Activated CD4-positive, alpha-beta T cell treated with anti-CD3 and anti-CD28 coated beads for 4 hours (primary cell): ENCODE data around the gene GIPC3.
A peak's percentile ranks its signal among the peaks of the same experiment; 100 is the strongest.
"Not testable (repeated sequence)": the region's sequence is repeated elsewhere in the genome, so short reads cannot be mapped to it uniquely, and the experiment has no call there.

ENCODE experiments used
- DNase-seq, 2 donors: peaks; one replicate each; pipeline ENCODE4 v3.0.0-alpha.2; 2020

Gene GIPC3

GRCh38 chr19:3618811-3619630, 33.7 kb downstream of the GIPC3 start:
- no peak for DNase-seq

GRCh38 chr19:3619631-3620012, 34.3 kb downstream of the GIPC3 start:
- no peak for DNase-seq

GRCh38 chr19:3620145-3620816, 35.0 kb downstream of the GIPC3 start:
- no peak for DNase-seq

- DNase-seq: no peak
Observed at GRCh38 chr19:3620817-3621547, 35.7 kb downstream of the GIPC3 start.

- DNase-seq: no peak
Observed at GRCh38 chr19:3621689-3622088, 36.4 kb downstream of the GIPC3 start.

- no peak for DNase-seq
Observed at GRCh38 chr19:3622224-3622623, 36.9 kb downstream of the GIPC3 start.

- DNase-seq: no peak
Observed at GRCh38 chr19:3623716-3624115, 38.4 kb downstream of the GIPC3 start.

GRCh38 chr19:3625996-3626472, 40.8 kb downstream of the GIPC3 start:
- no peak for DNase-seq

GRCh38 chr19:3626473-3627350, 41.4 kb downstream of the GIPC3 start, which contains the start of gene CACTIN:
Gene CACTIN, minus strand, starts transcription at chr19:3626790. Its CDS starts 28 bp downstream, at chr19:3626762.
- DNase-seq: peak; percentile 99 to 100

- DNase-seq: no peak
Observed at GRCh38 chr19:3627351-3627723, 42.1 kb downstream of the GIPC3 start.

- not testable (repeated sequence) for DNase-seq
Observed at GRCh38 chr19:3628766-3629165, 43.5 kb downstream of the GIPC3 start.

GRCh38 chr19:3631053-3631861, 46.0 kb downstream of the GIPC3 start:
- no peak for DNase-seq

- no peak for DNase-seq
Observed at GRCh38 chr19:3632098-3632497, 46.8 kb downstream of the GIPC3 start.

GRCh38 chr19:3632739-3633558, 47.7 kb downstream of the GIPC3 start:
- DNase-seq: no peak

GRCh38 chr19:3633559-3633988, 48.3 kb downstream of the GIPC3 start:
- no peak for DNase-seq

- no peak for DNase-seq
Observed at GRCh38 chr19:3634496-3635045, 49.3 kb downstream of the GIPC3 start.

- DNase-seq: no peak
Observed at GRCh38 chr19:3636506-3636905, 51.2 kb downstream of the GIPC3 start.

- no peak for DNase-seq
Observed at GRCh38 chr19:3636962-3637361, 51.7 kb downstream of the GIPC3 start.

GRCh38 chr19:3637621-3638020, 52.3 kb downstream of the GIPC3 start:
- DNase-seq: no peak
